ENCODE measurements around the gene SH3GLB1. TPM values are rescaled to one million over a fixed set of nuclear protein-coding genes. Genes with fewer than 3 reads are reported as not detected.

Gene SH3GLB1
- total RNA-seq, 1 experiment from 2014 or later = 36.6 TPM

GRCh38 chr1:86776108-86776507 lies 71.7 kb downstream of the SH3GLB1 start:
- Histone ChIP-seq H3K9ac (ENCODE audit: extremely low read depth, insufficient read length, low read length) (no peak overlapping the region), H3K79me1 (ENCODE audit: insufficient read depth, low read depth, low read length, poor library complexity, severe bottlenecking) (no peaks in the 10 kb centered on the region), H3K23ac (ENCODE audit: insufficient read length, low read depth, low read length) (no peak overlapping the region), H3K4me1 (ENCODE audit: insufficient read depth, low read length) (peaks cover 3% of the 10 kb centered on the region; the same call in 1 of the 2 replicates), H2BK5ac (ENCODE audit: insufficient read length, low read length) (no peak overlapping the region), H4K91ac (ENCODE audit: insufficient read length, low read depth, low read length) (no peak overlapping the region), H3K4me2 (ENCODE audit: insufficient read depth, insufficient read length, low read length) (no peak overlapping the region), H3K14ac (ENCODE audit: insufficient read depth, low read length) (no peak overlapping the region), H2BK15ac (ENCODE audit: low read depth, low read length) (no peak overlapping the region), H3T11ph (ENCODE audit: low read length) (no peak overlapping the region), H2AK5ac (ENCODE audit: insufficient read length, low read length) (no peak overlapping the region), H2BK20ac (ENCODE audit: low read depth, low read length, poor library complexity, severe bottlenecking) (no peak overlapping the region), H3K27ac (ENCODE audit: insufficient read length, low read depth, low read length) (no peak overlapping the region), H3K23me2 (ENCODE audit: insufficient read length, low read depth, low read length, poor library complexity, severe bottlenecking) (no peaks in the 10 kb centered on the region), H3K56ac (ENCODE audit: insufficient read length, low read depth, low read length) (no peak overlapping the region), H3K9me3 (ENCODE audit: control insufficient read depth, low read depth, low read length) (no peaks in the 10 kb centered on the region), H2BK12ac (ENCODE audit: insufficient read length, low read depth, low read length) (no peak overlapping the region), H2BK120ac (ENCODE audit: low read depth, low read length, poor library complexity, severe bottlenecking) (no peak overlapping the region), H4K8ac (replicated peaks; ENCODE audit: insufficient read length, low read depth, low read length) (no peak overlapping the region), H3K79me2 (ENCODE audit: insufficient read depth, low read length) (no peaks in the 10 kb centered on the region), H3K27me3 (ENCODE audit: insufficient read depth, low read length) (no peaks in the 10 kb centered on the region), H3K4ac (ENCODE audit: low read depth, low read length) (no peak overlapping the region), H3K18ac (ENCODE audit: insufficient read length, low read depth, low read length) (no peak overlapping the region), H4K5ac (ENCODE audit: insufficient read length, low read depth, low read length) (no peak overlapping the region), H4K20me1 (ENCODE audit: control insufficient read depth, insufficient read depth, insufficient read length) (no peaks in the 10 kb centered on the region), H2AFZ (ENCODE audit: low read length) (no peak overlapping the region)
- Mint-ChIP-seq H3K4me1 (peaks cover 20% of the 10 kb centered on the region in 2 experiments), H3K27me3 (ENCODE audit: low read depth) (no peaks in the 10 kb centered on the region; the same call in 1 of the 2 replicates), H3K4me3 (no peak overlapping the region), H3K27ac (no peak overlapping the region), H3K36me3 (ENCODE audit: insufficient read depth in 1 of 3, low read depth in 3 of 3) (no peaks in the 10 kb centered on the region), H3K9me3 (no peaks in the 10 kb centered on the region)
- DNase-seq = no peak
- TF ChIP-seq CTCF (conservative IDR thresholded peaks at IDR 0.05) = no peak
- no CpG with 5 or more reads among the region's 2 CpGs for WGBS (ENCODE audit: extremely low coverage, insufficient read length, low lambda C conversion rate)

Measured in H9 (cell line).